Neural cell (in vitro differentiated cells): Measurements from ENCODE around the gene DUOX1.

ENCODE experiments used
- CTCF ChIP-seq: fragments of 450-650 bp; IDR thresholded peaks from 2 replicates; pipeline ENCODE4 v1.5.1; 2014; ENCODE audit warnings: antibody characterized with exemption, mild to moderate bottlenecking, moderate library complexity; ENCODE audit not compliant: poor library complexity, severe bottlenecking
- EP300 ChIP-seq: fragments of 450-650 bp; conservative IDR thresholded peaks from 2 replicates; pipeline ENCODE4 v1.6.1; 2014; ENCODE audit warnings: antibody characterized with exemption, mild to moderate bottlenecking, moderate library complexity; ENCODE audit not compliant: poor library complexity, severe bottlenecking
- EZH2 ChIP-seq: fragments of 200-600, 300-800 bp; shearing (Covaris generic), sonication (generic); IDR thresholded peaks from 2 replicates; pipeline ENCODE4 v1.6.1; 2014; ENCODE audit warnings: antibody characterized with exemption, low read length, borderline replicate concordance, mild to moderate bottlenecking; ENCODE audit not compliant: insufficient read depth, poor library complexity, severe bottlenecking
- POLR2AphosphoS5 ChIP-seq: IDR thresholded peaks from 2 replicates; pipeline ENCODE4 v1.6.1; 2012
- REST ChIP-seq: IDR thresholded peaks from 2 replicates; pipeline ENCODE4 v1.6.1; 2012; ENCODE audit warnings: borderline replicate concordance
- SMC3 ChIP-seq: fragments of 450-650 bp; conservative IDR thresholded peaks from 2 replicates; pipeline ENCODE4 v1.6.1; 2014; ENCODE audit warnings: antibody characterized with exemption, mild to moderate bottlenecking, moderate library complexity; ENCODE audit not compliant: poor library complexity
- TAF1 ChIP-seq: IDR thresholded peaks from 2 replicates; pipeline ENCODE4 v1.6.1; 2012; ENCODE audit warnings: low read depth

- no peak for TF ChIP-seq EP300
- no peak for TF ChIP-seq POLR2AphosphoS5
- TF ChIP-seq CTCF = no peak
- no peak for TF ChIP-seq EZH2
- no peak for TF ChIP-seq SMC3
- no peak for TF ChIP-seq TAF1
- TF ChIP-seq REST = peak; percentile 2
Measured at GRCh38 chr15:45185903-45186770, 56.3 kb downstream of the DUOX1 start.
